GM12873 (cell line): ENCODE data around the gene ZBP1.

Experiments
- CTCF ChIP-seq: IDR thresholded peaks from 2 replicates; pipeline ENCODE4 v1.5.1; 2012; ENCODE audit warnings: low read depth, mild to moderate bottlenecking, moderate library complexity, low read length, control low read depth; ENCODE audit not compliant: insufficient read depth; ENCODE audit errors: missing control alignments

The ZBP1 gene

GRCh38 chr20:57665589-57665971, 45.4 kb upstream of the ZBP1 start:
- TF ChIP-seq CTCF: no peak

- no peak for TF ChIP-seq CTCF
Observed at GRCh38 chr20:57664924-57665588, 44.8 kb upstream of the ZBP1 start.

- TF ChIP-seq CTCF: no peak
Observed at GRCh38 chr20:57664476-57664875, 44.2 kb upstream of the ZBP1 start.

GRCh38 chr20:57663681-57664451, 43.6 kb upstream of the ZBP1 start:
- TF ChIP-seq CTCF: no peak

- no peak for TF ChIP-seq CTCF
Observed at GRCh38 chr20:57663241-57663640, 43.0 kb upstream of the ZBP1 start.

GRCh38 chr20:57662456-57663240, 42.4 kb upstream of the ZBP1 start:
- no peak for TF ChIP-seq CTCF

- TF ChIP-seq CTCF: no peak
Observed at GRCh38 chr20:57661746-57662455, 41.7 kb upstream of the ZBP1 start.
